ENCODE measurements around the gene LCK.
"Not testable (repeated sequence)": the region's sequence is repeated elsewhere in the genome, so short reads cannot be mapped to it uniquely, and the experiment has no call there.

Gene LCK

DNA sequence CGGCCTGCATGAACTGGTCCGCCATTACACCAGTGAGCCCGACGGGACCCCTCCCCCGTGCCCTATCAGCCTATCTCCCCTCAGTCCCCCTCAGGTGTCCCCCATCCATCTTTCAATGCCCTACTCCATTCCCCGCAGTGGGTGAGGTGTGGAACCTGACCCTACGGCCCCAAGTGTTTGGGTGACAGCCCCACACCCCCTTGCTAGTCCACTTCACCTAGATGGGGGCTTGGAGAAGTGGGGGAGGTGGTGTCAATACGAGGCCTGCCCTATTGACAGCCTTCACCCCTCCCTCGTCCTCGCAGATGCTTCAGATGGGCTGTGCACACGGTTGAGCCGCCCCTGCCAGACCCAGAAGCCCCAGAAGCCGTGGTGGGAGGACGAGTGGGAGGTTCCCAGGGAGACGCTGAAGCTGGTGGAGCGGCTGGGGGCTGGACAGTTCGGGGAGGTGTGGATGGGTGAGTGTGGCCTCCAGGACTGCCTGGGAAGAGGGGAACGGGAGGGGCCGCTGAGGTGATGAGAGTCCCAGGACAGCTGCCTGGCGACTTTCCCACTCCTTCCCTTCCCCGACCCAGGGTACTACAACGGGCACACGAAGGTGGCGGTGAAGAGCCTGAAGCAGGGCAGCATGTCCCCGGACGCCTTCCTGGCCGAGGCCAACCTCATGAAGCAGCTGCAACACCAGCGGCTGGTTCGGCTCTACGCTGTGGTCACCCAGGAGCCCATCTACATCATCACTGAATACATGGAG, 25.1 kb downstream of the LCK start:
- H3K27ac ChIP-seq, result no peak overlapping the region

DNA sequence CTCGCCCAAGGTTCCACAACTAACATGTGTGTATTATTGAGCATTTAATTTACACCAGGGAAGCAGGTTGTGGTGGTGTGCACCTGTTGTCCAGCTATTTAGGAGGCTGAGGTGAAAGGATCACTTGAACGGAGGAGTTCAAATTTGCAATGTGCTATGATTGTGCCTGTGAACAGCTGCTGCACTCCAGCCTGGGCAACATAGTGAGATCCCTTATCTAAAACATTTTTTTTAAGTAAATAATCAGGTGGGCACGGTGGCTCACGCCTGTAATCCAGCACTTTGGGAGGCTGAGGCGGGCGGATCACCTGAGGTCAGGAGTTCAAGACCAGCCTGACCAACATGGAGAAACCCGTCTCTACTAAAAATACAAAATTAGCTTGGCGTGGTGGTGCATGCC, 33.7 kb downstream of the LCK start:
- not testable (repeated sequence) for H3K27ac ChIP-seq

More for the DNA sequence above, 25.1 kb downstream of the LCK start:
- TF ChIP-seq ZFX (IDR thresholded peaks at IDR 0.05; ENCODE audit: borderline replicate concordance), result no peak
- TF ChIP-seq, protein P1, sequence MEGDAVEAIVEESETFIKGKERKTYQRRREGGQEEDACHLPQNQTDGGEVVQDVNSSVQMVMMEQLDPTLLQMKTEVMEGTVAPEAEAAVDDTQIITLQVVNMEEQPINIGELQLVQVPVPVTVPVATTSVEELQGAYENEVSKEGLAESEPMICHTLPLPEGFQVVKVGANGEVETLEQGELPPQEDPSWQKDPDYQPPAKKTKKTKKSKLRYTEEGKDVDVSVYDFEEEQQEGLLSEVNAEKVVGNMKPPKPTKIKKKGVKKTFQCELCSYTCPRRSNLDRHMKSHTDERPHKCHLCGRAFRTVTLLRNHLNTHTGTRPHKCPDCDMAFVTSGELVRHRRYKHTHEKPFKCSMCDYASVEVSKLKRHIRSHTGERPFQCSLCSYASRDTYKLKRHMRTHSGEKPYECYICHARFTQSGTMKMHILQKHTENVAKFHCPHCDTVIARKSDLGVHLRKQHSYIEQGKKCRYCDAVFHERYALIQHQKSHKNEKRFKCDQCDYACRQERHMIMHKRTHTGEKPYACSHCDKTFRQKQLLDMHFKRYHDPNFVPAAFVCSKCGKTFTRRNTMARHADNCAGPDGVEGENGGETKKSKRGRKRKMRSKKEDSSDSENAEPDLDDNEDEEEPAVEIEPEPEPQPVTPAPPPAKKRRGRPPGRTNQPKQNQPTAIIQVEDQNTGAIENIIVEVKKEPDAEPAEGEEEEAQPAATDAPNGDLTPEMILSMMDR (IDR thresholded peaks at IDR 0.05), result no peak

DNA sequence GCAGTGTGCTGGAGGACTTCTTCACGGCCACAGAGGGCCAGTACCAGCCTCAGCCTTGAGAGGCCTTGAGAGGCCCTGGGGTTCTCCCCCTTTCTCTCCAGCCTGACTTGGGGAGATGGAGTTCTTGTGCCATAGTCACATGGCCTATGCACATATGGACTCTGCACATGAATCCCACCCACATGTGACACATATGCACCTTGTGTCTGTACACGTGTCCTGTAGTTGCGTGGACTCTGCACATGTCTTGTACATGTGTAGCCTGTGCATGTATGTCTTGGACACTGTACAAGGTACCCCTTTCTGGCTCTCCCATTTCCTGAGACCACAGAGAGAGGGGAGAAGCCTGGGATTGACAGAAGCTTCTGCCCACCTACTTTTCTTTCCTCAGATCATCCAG, 34.6 kb downstream of the LCK start:
- H3K27ac ChIP-seq, result no peak overlapping the region
- TF ChIP-seq, protein P1 (IDR thresholded peaks at IDR 0.05), result no peak
- TF ChIP-seq ZFX (IDR thresholded peaks at IDR 0.05; ENCODE audit: borderline replicate concordance), result no peak

DNA sequence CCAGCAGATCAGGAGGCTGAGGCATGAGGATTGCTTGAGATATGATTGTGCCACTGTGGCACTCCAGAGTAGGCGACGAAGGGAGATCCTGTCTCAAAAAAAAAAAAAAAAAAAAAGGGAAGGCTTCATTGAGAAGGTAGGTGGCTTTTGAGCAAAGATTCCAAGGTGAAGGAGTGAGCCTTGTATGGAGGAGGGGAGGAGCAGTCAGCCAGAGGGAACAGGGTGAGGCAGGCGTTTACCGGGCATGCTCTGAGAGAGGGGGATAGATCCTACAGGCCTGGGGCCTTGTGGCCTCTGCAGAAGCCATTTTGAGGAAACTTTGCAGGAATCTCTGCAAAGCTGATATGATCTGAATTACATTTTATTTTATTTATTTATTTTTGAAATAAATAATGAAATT, 35.7 kb downstream of the LCK start:
- TF ChIP-seq, protein P1 (IDR thresholded peaks at IDR 0.05), result no peak
- no peak for TF ChIP-seq ZFX (IDR thresholded peaks at IDR 0.05; ENCODE audit: borderline replicate concordance)
- no peak overlapping the region for H3K27ac ChIP-seq

DNA sequence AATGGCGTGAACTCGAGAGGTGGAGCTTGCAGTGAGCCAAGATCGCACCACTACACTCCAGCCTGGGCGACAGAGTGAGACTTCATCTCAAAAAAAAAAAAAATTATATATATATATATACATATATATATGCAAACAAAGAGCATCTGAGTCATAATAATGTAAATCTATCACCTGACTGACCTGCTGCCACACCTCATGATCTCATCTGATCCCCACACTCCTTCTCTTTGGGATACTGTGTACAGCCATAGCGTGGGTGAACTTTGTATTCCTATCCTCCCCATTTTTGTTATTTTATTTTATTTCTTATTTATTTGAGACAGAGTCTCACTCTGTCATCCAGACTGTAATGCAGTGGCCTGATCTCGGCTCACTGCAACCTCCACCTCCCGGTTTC, 38.2 kb downstream of the LCK start:
- no peak for TF ChIP-seq ZFX (IDR thresholded peaks at IDR 0.05; ENCODE audit: borderline replicate concordance)
- TF ChIP-seq, protein P1 (IDR thresholded peaks at IDR 0.05), result no peak
- peak overlapping the region; percentile 94 for H3K27ac ChIP-seq

DNA sequence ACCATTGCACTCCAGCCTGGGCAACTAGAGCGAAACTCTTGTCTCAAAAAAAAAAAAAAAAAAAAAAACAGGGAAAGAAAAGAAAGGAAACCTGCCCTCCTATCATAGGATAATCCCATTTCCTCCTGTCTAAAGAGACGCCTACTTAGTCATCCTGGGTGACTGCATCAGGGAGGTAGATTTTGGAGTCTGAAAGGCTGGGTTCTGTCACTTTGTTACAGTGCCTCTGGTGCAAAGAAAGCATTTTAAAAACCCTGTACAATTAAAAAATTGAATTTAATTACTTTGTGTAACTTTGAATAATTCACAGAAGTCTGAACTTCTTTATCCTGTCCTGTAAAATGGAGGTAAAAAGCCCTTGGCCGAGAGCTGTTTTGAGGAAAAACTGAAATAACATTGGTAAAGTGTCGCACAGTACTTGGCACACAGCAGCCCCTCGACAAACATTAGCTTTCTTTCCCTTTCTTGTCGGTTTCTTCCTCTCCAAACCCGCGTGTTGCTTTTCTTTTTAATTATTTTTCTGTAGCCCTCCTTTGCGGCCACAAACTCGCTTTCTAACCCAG, 40.2 kb downstream of the LCK start:
- TF ChIP-seq, protein P1 (IDR thresholded peaks at IDR 0.05), result no peak
- TF ChIP-seq ZFX (IDR thresholded peaks at IDR 0.05; ENCODE audit: borderline replicate concordance), result no peak
- peak overlapping the region; percentile 94 for H3K27ac ChIP-seq

DNA sequence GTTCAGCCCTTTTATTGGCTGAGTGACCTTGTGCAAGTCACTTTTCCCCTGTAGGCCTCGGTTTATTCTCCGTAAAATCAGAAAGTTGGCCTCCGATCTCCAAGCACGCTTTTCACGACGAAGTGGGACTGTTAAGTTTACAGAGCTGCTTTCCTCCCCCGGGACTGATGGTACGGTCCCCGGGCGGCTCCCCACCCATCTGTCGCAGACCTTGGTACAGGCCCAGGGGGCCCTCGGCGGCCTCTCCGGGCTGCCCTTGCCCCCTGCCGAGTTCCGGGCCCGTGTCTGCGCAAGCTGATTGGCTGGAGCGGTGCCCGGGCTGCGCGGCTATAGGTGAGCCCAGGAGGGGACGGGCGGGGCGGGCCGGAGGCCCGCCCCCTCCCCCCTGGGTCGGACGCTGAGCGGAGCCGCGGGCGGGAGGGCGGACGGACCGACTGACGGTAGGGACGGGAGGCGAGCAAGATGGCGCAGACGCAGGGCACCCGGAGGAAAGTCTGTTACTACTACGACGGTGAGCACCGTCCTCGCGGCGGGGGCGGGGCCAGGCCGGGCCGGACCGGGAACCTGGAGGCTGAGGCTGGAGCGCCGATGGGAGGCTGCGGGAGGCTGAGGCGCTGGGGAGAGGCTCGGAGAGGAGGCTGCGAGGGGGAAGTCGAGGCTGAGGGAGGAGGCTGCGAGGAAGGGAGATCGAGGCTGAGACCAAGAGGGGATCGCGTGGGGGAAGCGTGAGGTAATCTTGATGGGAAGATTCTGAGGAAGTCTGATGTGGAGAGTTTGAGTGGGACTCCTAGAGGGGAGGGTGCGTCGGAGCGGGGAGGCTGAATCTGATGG, 40.9 kb downstream of the LCK start, which contains the start of gene HDAC1:
TSS of gene HDAC1 (plus strand) at position 376 of the 831 bp plus-strand sequence. CDS start at position 463, 87 bp downstream.
- H3K27ac ChIP-seq, result peak within 1 kb of the TSS; percentile 94
- TF ChIP-seq, protein P1 (IDR thresholded peaks at IDR 0.05), result no peak
- TF ChIP-seq ZFX (IDR thresholded peaks at IDR 0.05; ENCODE audit: borderline replicate concordance), result no peak

DNA sequence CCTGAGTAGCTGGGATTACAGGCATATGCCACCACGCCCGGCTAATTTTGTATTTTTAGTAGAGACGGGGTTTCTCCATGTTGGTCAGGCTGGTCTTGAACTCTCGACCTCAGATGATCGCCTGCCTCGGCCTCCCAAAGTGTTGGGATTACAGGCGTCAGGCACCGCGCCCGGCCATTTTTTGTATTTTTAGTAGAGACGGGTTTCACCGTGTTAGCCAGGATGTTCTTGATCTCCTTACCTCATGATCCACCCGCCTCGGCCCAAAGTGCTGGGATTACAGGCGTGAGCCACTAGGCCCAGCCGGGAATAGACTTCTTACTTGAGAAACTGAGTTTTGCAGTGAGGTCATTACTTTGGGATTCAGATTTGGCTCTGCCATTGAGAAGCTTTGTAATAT, 47.1 kb downstream of the LCK start:
- H3K27ac ChIP-seq, result not testable (repeated sequence)

All from 22Rv1 (cell line).